HG03097 (cell line): ENCODE measurements around the gene DPYSL3.

Experiments
- ATAC-seq: cut with Tn5 transposase; IDR thresholded peaks from one replicate; pipeline ENCODE4 v1.9.1; 2021; ENCODE audit not compliant: unreplicated experiment, low FRiP score

DPYSL3 gene

GRCh38 chr5:147515269-147515668 lies 5.4 kb upstream of the DPYSL3 start:
- ATAC-seq, result no peak

GRCh38 chr5:147512659-147513379 lies 3.0 kb upstream of the DPYSL3 start:
- no peak for ATAC-seq

- ATAC-seq, result no peak
These were observed 1.0 kb upstream of the DPYSL3 start for GRCh38 chr5:147510885-147511284.

GRCh38 chr5:147509041-147509709 lies 693 bp downstream of the DPYSL3 start:
- no peak for ATAC-seq

- no peak for ATAC-seq
These were observed 1.2 kb downstream of the DPYSL3 start for GRCh38 chr5:147508711-147509040.

- no peak for ATAC-seq
These were observed 2.3 kb downstream of the DPYSL3 start for GRCh38 chr5:147507480-147508126.

GRCh38 chr5:147504535-147504934 lies 5.3 kb downstream of the DPYSL3 start:
- no peak for ATAC-seq

GRCh38 chr5:147504011-147504410 lies 5.9 kb downstream of the DPYSL3 start:
- no peak for ATAC-seq

- ATAC-seq, result no peak
These were observed 18.9 kb downstream of the DPYSL3 start for GRCh38 chr5:147490989-147491388.

GRCh38 chr5:147487031-147487750 lies 22.7 kb downstream of the DPYSL3 start:
- no peak for ATAC-seq

GRCh38 chr5:147485814-147486213 lies 24.1 kb downstream of the DPYSL3 start:
- no peak for ATAC-seq

- no peak for ATAC-seq
These were observed 24.8 kb downstream of the DPYSL3 start for GRCh38 chr5:147485046-147485445.

GRCh38 chr5:147484708-147485020 lies 25.2 kb downstream of the DPYSL3 start:
- no peak for ATAC-seq

- no peak for ATAC-seq
These were observed 25.7 kb downstream of the DPYSL3 start for GRCh38 chr5:147483961-147484707.

- no peak for ATAC-seq
These were observed 26.6 kb downstream of the DPYSL3 start for GRCh38 chr5:147483188-147483790.

- ATAC-seq, result no peak
These were observed 27.1 kb downstream of the DPYSL3 start for GRCh38 chr5:147482706-147483180.

GRCh38 chr5:147481874-147482705 lies 27.8 kb downstream of the DPYSL3 start:
- ATAC-seq, result no peak

GRCh38 chr5:147481376-147481775 lies 28.5 kb downstream of the DPYSL3 start:
- no peak for ATAC-seq

- no peak for ATAC-seq
These were observed 29.9 kb downstream of the DPYSL3 start for GRCh38 chr5:147479949-147480348.
